OCI-LY7 (cell line): ENCODE data around the gene SMG1.

Experiments
- CTCF ChIP-seq: fragments of 200-600 bp; sonication (generic); conservative IDR thresholded peaks from 2 replicates; pipeline ENCODE4 v1.5.1; 2014; ENCODE audit warnings: mild to moderate bottlenecking, antibody characterized with exemption, low read length, moderate library complexity, mixed read lengths
- EZH2phosphoT487 ChIP-seq: fragments of 200-600 bp; sonication (generic); IDR thresholded peaks from 2 replicates; pipeline ENCODE4 v1.6.1; 2018; ENCODE audit warnings: low read depth, borderline replicate concordance, mild to moderate bottlenecking, mixed run types, antibody characterized with exemption, low read length, moderate library complexity, mixed read lengths

- TF ChIP-seq CTCF (no peak), EZH2phosphoT487 (no peak)
Observed at GRCh38 chr16:18941471-18941870, 15.3 kb upstream of the SMG1 start.
